ENCODE measurements around the gene SLFNL1. TPM values are rescaled to one million over a fixed set of nuclear protein-coding genes. Genes with fewer than 3 reads are reported as not detected.

SLFNL1 gene
- total RNA-seq, 6 donors from 2014 or later = 2.2 to 7.8 (median 5.3) TPM

DNA sequence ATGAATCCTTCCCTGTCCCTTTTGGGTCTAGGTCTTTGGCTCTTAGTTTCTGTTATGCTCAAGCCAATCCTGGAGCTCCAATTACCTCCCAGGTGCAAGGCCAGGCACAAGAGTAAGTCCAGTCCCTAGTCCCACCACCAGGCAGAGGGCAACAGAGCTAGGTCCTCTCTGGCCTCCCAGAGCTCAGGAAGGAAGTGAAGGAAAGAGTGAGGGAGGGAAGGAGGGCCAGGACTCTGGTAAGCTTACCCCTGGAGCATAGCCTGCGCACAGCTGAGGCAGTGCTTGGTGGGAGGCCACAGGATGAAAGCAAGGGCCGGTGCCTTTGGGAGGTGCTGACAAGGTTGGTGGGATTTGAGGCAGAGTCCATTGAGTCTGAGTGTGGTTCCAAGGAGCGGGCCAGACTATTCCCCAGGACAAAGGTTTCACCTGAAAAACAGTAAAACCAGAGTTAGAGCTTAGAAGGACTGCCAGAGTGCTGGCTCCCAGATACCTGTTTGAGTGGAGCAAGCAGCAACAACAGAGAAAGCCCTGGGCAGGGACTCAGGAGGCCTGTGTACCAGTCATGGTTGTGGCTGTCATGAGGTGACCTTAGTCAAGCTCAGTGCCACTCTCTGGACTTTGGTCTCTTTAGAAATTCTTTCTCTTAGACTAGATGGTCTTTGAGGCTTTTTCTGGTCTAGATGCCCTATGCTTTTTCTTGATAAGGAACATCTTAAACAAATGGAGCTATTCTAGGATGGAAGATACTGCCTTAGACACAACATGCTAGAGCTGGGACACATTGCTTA, 15.8 kb upstream of the SLFNL1 start:
- peaks cover 0 to 4% (median 0%) of the 10 kb centered on the region in 4 donors for H3K4me1 ChIP-seq
- DNase-seq (no peak), ATAC-seq (ENCODE audit: low FRiP score in 2 of 2) (no peak)
- no peaks in the 10 kb centered on the region for H3K27me3 ChIP-seq
- no peak overlapping the region for H3K4me3 ChIP-seq
- 97 to 100% methylated on average over 3 of the region's 3 CpGs for WGBS, 2 donors
- peaks cover 10 to 73% (median 25%) of the 10 kb centered on the region in 4 donors for H3K36me3 ChIP-seq
- TF ChIP-seq, protein P1, sequence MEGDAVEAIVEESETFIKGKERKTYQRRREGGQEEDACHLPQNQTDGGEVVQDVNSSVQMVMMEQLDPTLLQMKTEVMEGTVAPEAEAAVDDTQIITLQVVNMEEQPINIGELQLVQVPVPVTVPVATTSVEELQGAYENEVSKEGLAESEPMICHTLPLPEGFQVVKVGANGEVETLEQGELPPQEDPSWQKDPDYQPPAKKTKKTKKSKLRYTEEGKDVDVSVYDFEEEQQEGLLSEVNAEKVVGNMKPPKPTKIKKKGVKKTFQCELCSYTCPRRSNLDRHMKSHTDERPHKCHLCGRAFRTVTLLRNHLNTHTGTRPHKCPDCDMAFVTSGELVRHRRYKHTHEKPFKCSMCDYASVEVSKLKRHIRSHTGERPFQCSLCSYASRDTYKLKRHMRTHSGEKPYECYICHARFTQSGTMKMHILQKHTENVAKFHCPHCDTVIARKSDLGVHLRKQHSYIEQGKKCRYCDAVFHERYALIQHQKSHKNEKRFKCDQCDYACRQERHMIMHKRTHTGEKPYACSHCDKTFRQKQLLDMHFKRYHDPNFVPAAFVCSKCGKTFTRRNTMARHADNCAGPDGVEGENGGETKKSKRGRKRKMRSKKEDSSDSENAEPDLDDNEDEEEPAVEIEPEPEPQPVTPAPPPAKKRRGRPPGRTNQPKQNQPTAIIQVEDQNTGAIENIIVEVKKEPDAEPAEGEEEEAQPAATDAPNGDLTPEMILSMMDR (IDR thresholded peaks at IDR 0.05) = no peak
- no peak for TF ChIP-seq POLR2AphosphoS5 (IDR thresholded peaks at IDR 0.05)
- no peaks in the 10 kb centered on the region for H3K9me3 ChIP-seq
- H3K27ac ChIP-seq = no peak overlapping the region

DNA sequence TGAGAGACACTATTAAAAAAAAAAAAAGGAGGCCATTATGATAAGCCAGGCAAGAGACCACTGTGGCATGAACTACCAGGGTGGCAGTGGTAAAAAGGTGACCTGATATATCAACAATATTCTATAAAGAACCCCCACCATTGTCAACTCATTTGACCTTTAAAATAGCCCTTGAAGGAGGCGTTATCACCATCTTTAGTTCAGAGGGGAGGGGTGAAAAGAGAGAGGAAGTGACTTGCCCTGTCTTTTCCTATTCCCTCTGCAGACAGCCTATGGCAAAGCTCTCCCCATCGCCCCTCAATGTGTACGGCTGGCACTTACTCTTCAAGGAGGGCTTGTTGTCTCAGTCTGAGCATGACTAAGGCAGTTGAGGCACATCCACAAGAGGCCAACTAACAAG, 11.7 kb upstream of the SLFNL1 start:
- ATAC-seq (ENCODE audit: low FRiP score in 2 of 2) = no peak
- peaks cover 0 to 4% (median 0%) of the 10 kb centered on the region in 4 donors for H3K4me1 ChIP-seq
- H3K9me3 ChIP-seq = no peaks in the 10 kb centered on the region
- 86 to 88% methylated on average over 3 of the region's 3 CpGs for WGBS, 2 donors
- H3K4me3 ChIP-seq = no peak overlapping the region
- TF ChIP-seq, protein P1 (IDR thresholded peaks at IDR 0.05) = no peak
- TF ChIP-seq POLR2AphosphoS5 (IDR thresholded peaks at IDR 0.05) (no peak), POLR2A (IDR thresholded peaks at IDR 0.05) (no peak), EP300 (IDR thresholded peaks at IDR 0.05) (no peak)
- H3K27me3 ChIP-seq = no peaks in the 10 kb centered on the region
- no peak overlapping the region for H3K27ac ChIP-seq
- H3K36me3 ChIP-seq = peaks cover 12 to 83% (median 24%) of the 10 kb centered on the region in 4 donors
- no peak for DNase-seq

DNA sequence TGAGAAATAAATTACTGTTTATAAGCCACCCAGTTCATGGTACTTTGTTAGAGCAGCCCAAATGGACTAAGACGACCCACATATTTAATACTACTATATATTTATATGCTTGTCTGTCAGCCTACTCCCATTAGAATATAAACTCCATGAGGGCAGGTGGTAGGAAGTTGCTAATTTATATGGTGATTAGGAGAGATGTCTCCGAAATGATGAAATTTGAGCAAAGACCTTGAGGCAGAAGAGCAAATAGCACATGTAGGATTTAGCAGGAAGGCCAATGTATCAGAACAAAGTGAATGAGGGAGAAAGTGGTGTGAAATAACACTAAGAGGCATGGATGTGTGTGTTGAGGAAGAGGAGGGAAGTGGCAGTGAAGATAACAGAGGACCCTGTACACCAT, 10.6 kb upstream of the SLFNL1 start:
- Histone ChIP-seq H3K27ac (no peak overlapping the region), H3K9me3 (no peaks in the 10 kb centered on the region), H3K4me3 (no peak overlapping the region), H3K4me1 (peaks cover 0 to 4% (median 0%) of the 10 kb centered on the region in 4 donors), H3K27me3 (no peaks in the 10 kb centered on the region), H3K36me3 (peaks cover 18 to 83% (median 29%) of the 10 kb centered on the region in 4 donors)
- 68 to 99% methylated on average over 2 of the region's 2 CpGs for WGBS, 2 donors
- no peak for DNase-seq
- TF ChIP-seq POLR2AphosphoS5 (IDR thresholded peaks at IDR 0.05) = no peak
- TF ChIP-seq, protein P1 (IDR thresholded peaks at IDR 0.05) = no peak
- TF ChIP-seq POLR2A (IDR thresholded peaks at IDR 0.05) = no peak
- ATAC-seq (ENCODE audit: low FRiP score in 2 of 2) = no peak

DNA sequence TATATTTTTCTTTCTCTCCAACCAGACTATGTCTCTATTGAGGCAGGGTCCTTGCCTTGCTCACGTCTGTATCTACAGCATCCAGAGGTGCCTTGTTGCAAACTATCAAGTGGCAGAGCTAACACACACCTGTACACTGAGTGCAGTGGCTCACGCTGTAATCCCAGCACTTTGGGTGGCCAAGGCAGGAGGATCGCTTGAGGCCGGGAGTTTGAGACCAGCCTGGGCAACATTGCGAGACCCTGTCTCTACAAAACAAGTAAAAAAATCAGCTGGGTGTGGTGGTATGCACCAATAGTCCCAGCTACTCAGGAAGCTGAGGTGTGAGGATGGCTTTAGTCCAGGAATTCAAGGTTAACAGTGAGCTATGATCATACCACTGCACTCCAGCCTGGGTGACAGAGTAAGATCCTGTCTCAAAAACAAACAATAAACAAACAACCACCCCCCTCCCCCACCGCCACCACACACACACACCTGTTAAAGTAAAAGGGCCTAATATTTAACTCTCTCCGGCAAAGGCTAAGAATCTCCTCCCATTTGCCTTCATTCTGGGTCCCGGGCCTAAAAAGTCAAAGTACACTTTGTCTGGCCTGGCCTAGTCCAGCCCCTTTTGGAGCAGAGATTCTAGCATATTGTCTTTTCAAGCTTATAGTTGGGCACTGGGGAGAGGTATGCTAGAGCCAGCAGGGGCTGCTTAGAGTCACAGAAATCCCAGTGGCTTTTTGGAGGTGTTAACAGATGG, 9.5 kb upstream of the SLFNL1 start:
- Histone ChIP-seq H3K4me1 (peaks cover 0 to 4% (median 0%) of the 10 kb centered on the region in 4 donors), H3K4me3 (no peak overlapping the region), H3K36me3 (peaks cover 13 to 81% (median 24%) of the 10 kb centered on the region in 4 donors), H3K27me3 (no peaks in the 10 kb centered on the region), H3K27ac (no peak overlapping the region), H3K9me3 (no peaks in the 10 kb centered on the region)
- ATAC-seq (ENCODE audit: low FRiP score in 2 of 2) = no peak
- WGBS, 2 donors = 97 to 100% methylated on average over 8 of the region's 8 CpGs
- TF ChIP-seq EP300 (IDR thresholded peaks at IDR 0.05) (no peak), POLR2AphosphoS5 (IDR thresholded peaks at IDR 0.05) (no peak), POLR2A (IDR thresholded peaks at IDR 0.05) (no peak)
- TF ChIP-seq, protein P1 (IDR thresholded peaks at IDR 0.05) = no peak
- no peak for DNase-seq

Data from upper lobe of left lung (tissue), 6 donors.